Caco-2 (cell line): ENCODE data around the gene KLK10. TPM values are rescaled to one million over a fixed set of nuclear protein-coding genes. Genes with fewer than 3 reads are reported as not detected.

ENCODE experiments used
- BruUV-seq: library from RNA; stranded (reverse); fragments of 400-500 nt; replicated peaks from 2 replicates; lab custom pipeline; 2021; lab: Mats Ljungman, UMichigan
- CTCF ChIA-PET: fragments of 300-600 bp; sonication (Branson Sonifier 250); formaldehyde crosslinking; loops from one replicate; lab custom pipeline; 2022; ENCODE audit warnings: antibody characterized with exemption; lab: Charles Lee
- POLR2A ChIA-PET: fragments of 300-600 bp; sonication (Branson Sonifier 250); formaldehyde crosslinking; loops from one replicate; lab custom pipeline; 2022; ENCODE audit warnings: antibody characterized with exemption; lab: Charles Lee
- DNase-seq, 2 experiments: peaks; one replicate each; pipeline versions ENCODE4 v3.0.0 to v3.0.0-alpha.2; 2020 to 2022
- H3K27me3 ChIP-seq: replicated peaks from 2 replicates; pipeline ENCODE4 v1.6.0; 2011; ENCODE audit warnings: low read length; ENCODE audit not compliant: control insufficient read depth, insufficient read depth
- H3K36me3 ChIP-seq: 2 replicates; pipeline ENCODE4 v1.5.1; 2011; ENCODE audit warnings: low read length; ENCODE audit not compliant: control insufficient read depth, insufficient read depth
- H3K4me1 ChIP-seq: fragments of 250-450 bp; sonication (Bioruptor Pico); 2 replicates; pipeline ENCODE4 v1.5.1; 2020; ENCODE audit warnings: mild to moderate bottlenecking
- H3K4me3 ChIP-seq: 2 replicates; pipeline ENCODE4 v1.5.1; 2011; ENCODE audit warnings: low read depth, mild to moderate bottlenecking, control low read depth, low read length
- H3K9me3 ChIP-seq: fragments of 250-450 bp; sonication (Bioruptor Pico); 2 replicates; pipeline ENCODE4 v1.5.1; 2020; ENCODE audit warnings: mild to moderate bottlenecking, moderate library complexity
- H3K27ac Mint-ChIP-seq: one replicate; pipeline ENCODE4 v1.8.0; 2022; ENCODE audit warnings: mixed read lengths; ENCODE audit not compliant: unreplicated experiment
- H3K27me3 Mint-ChIP-seq: one replicate; pipeline ENCODE4 v1.8.0; 2022; ENCODE audit warnings: mixed read lengths; ENCODE audit not compliant: insufficient read depth, unreplicated experiment
- H3K36me3 Mint-ChIP-seq: one replicate; pipeline ENCODE4 v1.8.0; 2022; ENCODE audit warnings: mild to moderate bottlenecking, mixed read lengths; ENCODE audit not compliant: insufficient read depth, unreplicated experiment
- H3K4me1 Mint-ChIP-seq: one replicate; pipeline ENCODE4 v1.8.0; 2022; ENCODE audit warnings: low read depth, mixed read lengths; ENCODE audit not compliant: unreplicated experiment
- H3K4me3 Mint-ChIP-seq: one replicate; pipeline ENCODE4 v1.8.0; 2022; ENCODE audit warnings: mild to moderate bottlenecking, moderate library complexity, mixed read lengths; ENCODE audit not compliant: unreplicated experiment
- H3K9me3 Mint-ChIP-seq: one replicate; pipeline ENCODE4 v1.8.0; 2022; ENCODE audit warnings: mixed read lengths; ENCODE audit not compliant: unreplicated experiment
- intact Hi-C: fragments of 100-400 bp; cut with micrococcal nuclease; formaldehyde crosslinking; loops from one replicate; pipeline ENCODE4 v1.10.0; 2022; ENCODE audit not compliant: unreplicated experiment
- total RNA-seq: library from RNA; stranded (reverse); gene quantifications from 2 replicates; pipeline ENCODE4 v1.2.3, GENCODE V29; 2022
- TF ChIP-seq, protein P1 (sequence below), 2 experiments: fragments of 200-600 bp in 1 of 2; IDR thresholded peaks; 1 replicate in 1 of 2; 2 replicates in 1 of 2; pipeline versions ENCODE4 v1.5.1 to v1.8.0; 2011 to 2022; ENCODE audit warnings: antibody characterized with exemption in 1 of 2, control low read depth in 1 of 2, inconsistent platforms in 1 of 2, low read depth in 1 of 2, low read length in 1 of 2, mild to moderate bottlenecking in 1 of 2, moderate library complexity in 1 of 2; ENCODE audit not compliant: insufficient read depth in 1 of 2, severe bottlenecking in 1 of 2, unreplicated experiment in 1 of 2

The KLK10 gene
- total RNA-seq, 1 experiment from 2014 or later = not detected

DNA sequence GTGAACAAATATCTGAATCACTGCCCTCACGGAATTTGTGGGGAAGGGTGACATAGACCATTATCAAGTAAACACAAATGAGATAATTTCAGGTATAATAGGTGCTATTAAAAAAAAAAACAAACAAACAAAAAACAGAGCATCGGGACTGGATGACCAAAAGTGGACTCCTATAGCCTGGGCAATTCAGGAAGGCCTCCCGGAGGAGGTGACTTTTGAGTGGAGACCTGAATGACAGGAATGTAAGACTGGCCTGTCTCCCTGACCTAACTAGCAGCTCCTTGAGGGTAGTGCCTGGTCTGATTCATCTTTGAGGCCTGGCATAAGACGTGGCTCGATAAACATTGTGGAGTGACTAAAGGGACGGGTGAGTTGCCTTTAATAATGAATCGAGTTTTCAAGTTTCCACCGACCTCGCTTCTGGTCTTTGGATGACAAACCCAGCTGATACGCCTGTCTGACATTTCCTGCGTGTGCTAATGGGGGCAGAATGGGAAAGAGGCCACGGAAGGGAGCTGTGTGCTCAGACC is 6.8 kb downstream of the KLK10 start:
- H3K36me3 Mint-ChIP-seq = no peaks in the 10 kb centered on the region
- Histone ChIP-seq H3K4me1 (no peaks in the 10 kb centered on the region), H3K9me3 (no peaks in the 10 kb centered on the region), H3K36me3 (no peaks in the 10 kb centered on the region), H3K27me3 (peaks cover 2% of the 10 kb centered on the region), H3K4me3 (no peak overlapping the region)
- no peak overlapping the region for H3K4me3 Mint-ChIP-seq
- H3K27ac Mint-ChIP-seq = no peak overlapping the region
- H3K9me3 Mint-ChIP-seq = no peaks in the 10 kb centered on the region
- intact Hi-C loops = no loop called here
- no peaks in the 10 kb centered on the region for H3K4me1 Mint-ChIP-seq
- H3K27me3 Mint-ChIP-seq = peaks cover 30% of the 10 kb centered on the region
- no TSS peak for BruUV-seq
- TF ChIP-seq, protein P1, sequence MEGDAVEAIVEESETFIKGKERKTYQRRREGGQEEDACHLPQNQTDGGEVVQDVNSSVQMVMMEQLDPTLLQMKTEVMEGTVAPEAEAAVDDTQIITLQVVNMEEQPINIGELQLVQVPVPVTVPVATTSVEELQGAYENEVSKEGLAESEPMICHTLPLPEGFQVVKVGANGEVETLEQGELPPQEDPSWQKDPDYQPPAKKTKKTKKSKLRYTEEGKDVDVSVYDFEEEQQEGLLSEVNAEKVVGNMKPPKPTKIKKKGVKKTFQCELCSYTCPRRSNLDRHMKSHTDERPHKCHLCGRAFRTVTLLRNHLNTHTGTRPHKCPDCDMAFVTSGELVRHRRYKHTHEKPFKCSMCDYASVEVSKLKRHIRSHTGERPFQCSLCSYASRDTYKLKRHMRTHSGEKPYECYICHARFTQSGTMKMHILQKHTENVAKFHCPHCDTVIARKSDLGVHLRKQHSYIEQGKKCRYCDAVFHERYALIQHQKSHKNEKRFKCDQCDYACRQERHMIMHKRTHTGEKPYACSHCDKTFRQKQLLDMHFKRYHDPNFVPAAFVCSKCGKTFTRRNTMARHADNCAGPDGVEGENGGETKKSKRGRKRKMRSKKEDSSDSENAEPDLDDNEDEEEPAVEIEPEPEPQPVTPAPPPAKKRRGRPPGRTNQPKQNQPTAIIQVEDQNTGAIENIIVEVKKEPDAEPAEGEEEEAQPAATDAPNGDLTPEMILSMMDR (IDR thresholded peaks at IDR 0.05; ENCODE audit: insufficient read depth in 1 of 2, low read depth in 1 of 2, low read length in 1 of 2, severe bottlenecking in 1 of 2, unreplicated experiment in 1 of 2) = no peak
- ChIA-PET POLR2A (no interaction called here), CTCF (no interaction called here)
- DNase-seq = no peak

DNA sequence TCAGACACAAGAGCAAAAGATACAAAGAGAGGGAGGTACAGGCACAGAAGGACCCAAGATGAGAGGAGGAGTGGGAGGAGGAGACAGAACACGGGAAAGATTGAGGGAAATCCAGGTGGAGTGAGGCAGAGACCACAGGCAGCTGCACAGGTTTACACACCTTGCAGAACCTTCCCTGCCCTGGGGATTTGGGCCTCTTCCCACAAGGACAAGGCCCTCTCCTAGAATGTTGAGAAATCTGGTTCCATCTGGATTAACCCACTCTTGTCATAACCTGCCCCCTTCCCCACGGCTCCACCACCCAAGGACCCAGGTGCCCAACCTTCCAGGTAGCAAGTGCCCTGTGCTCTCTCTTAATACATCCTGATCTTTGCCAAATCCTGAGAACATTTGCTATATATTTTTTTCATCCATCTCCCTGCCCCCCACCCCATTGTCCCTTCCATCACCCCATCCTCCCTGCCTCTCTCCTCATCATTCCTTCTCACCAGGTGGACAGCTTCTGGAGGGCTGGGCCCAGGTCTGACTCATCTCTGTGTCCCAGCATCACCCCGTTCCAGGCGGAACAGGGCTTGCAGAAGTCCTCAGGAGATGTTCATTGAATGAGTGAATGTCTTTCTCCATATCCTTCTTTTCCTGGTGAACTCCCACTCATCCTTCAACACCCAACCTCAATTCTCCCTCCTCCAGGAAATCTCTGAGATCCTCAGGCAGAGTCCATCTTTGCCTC is 9.3 kb downstream of the KLK10 start:
- Mint-ChIP-seq H3K4me3 (no peak overlapping the region), H3K27ac (no peak overlapping the region), H3K36me3 (no peaks in the 10 kb centered on the region), H3K9me3 (no peaks in the 10 kb centered on the region), H3K27me3 (peaks cover 33% of the 10 kb centered on the region), H3K4me1 (no peaks in the 10 kb centered on the region)
- H3K36me3 ChIP-seq = no peaks in the 10 kb centered on the region
- TF ChIP-seq, protein P1 (IDR thresholded peaks at IDR 0.05; ENCODE audit: insufficient read depth in 1 of 2, low read depth in 1 of 2, low read length in 1 of 2, severe bottlenecking in 1 of 2, unreplicated experiment in 1 of 2) = no peak
- intact Hi-C loops = no loop called here
- DNase-seq = no peak
- no peaks in the 10 kb centered on the region; the same call in 1 of the 2 replicates for H3K27me3 ChIP-seq
- H3K9me3 ChIP-seq = no peaks in the 10 kb centered on the region
- no TSS peak for BruUV-seq
- no peaks in the 10 kb centered on the region for H3K4me1 ChIP-seq
- no peak overlapping the region for H3K4me3 ChIP-seq
- ChIA-PET POLR2A (no interaction called here), CTCF (no interaction called here)

DNA sequence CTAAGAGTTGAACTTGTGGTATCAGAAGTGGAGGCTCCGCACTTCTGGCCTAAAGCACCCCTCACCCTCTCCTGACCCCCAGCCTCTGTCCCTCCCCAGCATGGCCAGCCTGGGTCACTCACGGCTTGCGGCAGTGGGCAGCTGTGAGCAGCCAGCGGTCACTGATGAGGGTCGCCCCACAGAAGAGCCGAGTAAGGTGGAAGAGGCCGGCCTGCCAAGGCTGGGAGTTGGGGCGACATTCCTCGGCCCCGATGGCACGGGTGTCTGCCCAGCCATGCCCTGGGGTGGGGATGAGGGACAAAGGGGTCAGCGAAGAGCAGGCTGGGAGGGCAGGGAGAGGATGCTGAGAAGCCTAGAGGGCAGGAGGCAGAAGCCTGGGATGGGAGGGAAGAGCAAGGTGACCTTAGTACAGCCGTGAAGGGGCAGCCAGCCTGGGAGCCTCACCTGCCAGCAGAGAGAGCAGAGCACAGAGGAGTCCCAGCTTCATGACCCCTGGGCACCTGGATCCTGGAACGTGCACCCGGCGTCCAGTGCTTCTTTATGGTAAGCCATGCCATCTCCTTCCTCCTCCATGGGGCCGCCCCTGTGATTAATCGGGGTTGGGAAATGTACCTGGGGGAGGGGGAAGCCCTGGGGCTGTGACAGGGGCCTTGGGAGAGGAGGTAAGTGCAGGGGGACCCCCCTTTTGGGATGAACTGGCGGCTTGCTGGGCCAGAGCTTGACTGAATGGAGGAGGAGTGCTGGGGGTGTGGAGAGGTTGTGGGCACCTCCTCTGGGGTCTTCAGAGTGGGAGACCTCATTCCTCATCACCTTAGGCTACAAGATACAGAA is 10.2 kb downstream of the KLK10 start:
- H3K27ac Mint-ChIP-seq = no peak overlapping the region

More for the DNA sequence above, 10.2 kb downstream of the KLK10 start:
- no peaks in the 10 kb centered on the region for H3K9me3 ChIP-seq
- no peak overlapping the region for H3K4me3 ChIP-seq
- Mint-ChIP-seq H3K4me1 (no peaks in the 10 kb centered on the region), H3K9me3 (no peaks in the 10 kb centered on the region), H3K27me3 (peaks cover 28% of the 10 kb centered on the region), H3K4me3 (no peak overlapping the region), H3K36me3 (no peaks in the 10 kb centered on the region)
- H3K27me3 ChIP-seq = no peaks in the 10 kb centered on the region; the same call in 1 of the 2 replicates
- no peaks in the 10 kb centered on the region for H3K36me3 ChIP-seq
- intact Hi-C loops = no loop called here
- ChIA-PET POLR2A (no interaction called here), CTCF (no interaction called here)
- H3K4me1 ChIP-seq = no peaks in the 10 kb centered on the region
- BruUV-seq = no TSS peak
- no peak for DNase-seq
- TF ChIP-seq, protein P1 (IDR thresholded peaks at IDR 0.05; ENCODE audit: insufficient read depth in 1 of 2, low read depth in 1 of 2, low read length in 1 of 2, severe bottlenecking in 1 of 2, unreplicated experiment in 1 of 2) = no peak
